PFSK-1 (cell line): ENCODE measurements around the gene TRPM5.

Source experiments
- FOXP2 ChIP-seq: optimal IDR thresholded peaks from 2 replicates; pipeline ENCODE3; 2011; ENCODE audit warnings: borderline replicate concordance, control low read depth, inconsistent platforms; ENCODE audit not compliant: insufficient read depth; ENCODE audit errors: extremely low read length, extremely low read depth
- POLR2AphosphoS5 ChIP-seq: IDR thresholded peaks from 2 replicates; pipeline ENCODE4 v1.6.1; 2012; ENCODE audit warnings: low read depth, mild to moderate bottlenecking, control low read depth, low read length, moderate library complexity
- REST ChIP-seq, 2 experiments: IDR thresholded peaks; 2 replicates each; pipeline versions ENCODE4 v1.6.1 to v1.8.0; 2011 to 2012; ENCODE audit warnings: low read depth in 2 of 2, low read length in 2 of 2, control low read depth in 1 of 2, inconsistent platforms in 1 of 2, mild to moderate bottlenecking in 1 of 2, moderate library complexity in 1 of 2; ENCODE audit not compliant: insufficient read depth in 1 of 2
- SIN3A ChIP-seq: IDR thresholded peaks from 2 replicates; pipeline ENCODE4 v1.6.1; 2012; ENCODE audit warnings: mild to moderate bottlenecking, low read length, moderate library complexity, borderline replicate concordance; ENCODE audit not compliant: insufficient read depth

GRCh38 chr11:2410616-2411015 is 33.7 kb downstream of the TRPM5 start:
- TF ChIP-seq REST (IDR thresholded peaks at IDR 0.05; ENCODE audit: insufficient read depth in 1 of 2, low read depth in 2 of 2, low read length in 2 of 2) (no peak), POLR2AphosphoS5 (no peak), SIN3A (no peak), FOXP2 (no peak)
